DOHH2 (cell line): ENCODE measurements around the gene TMEM132D.

Experiments used
- H3F3A ChIP-seq: fragments of 200-600 bp; sonication (generic), shearing (Covaris generic); 2 replicates; pipeline ENCODE4 v1.6.0; 2016; ENCODE audit warnings: antibody characterized with exemption, mild to moderate bottlenecking; ENCODE audit not compliant: control insufficient read depth, insufficient read depth
- H3K27ac ChIP-seq: fragments of 200-600 bp; sonication (generic); 2 replicates; pipeline ENCODE4 v1.5.1; 2014; ENCODE audit warnings: low read depth, mild to moderate bottlenecking, low read length, moderate library complexity
- H3K27me3 ChIP-seq: fragments of 200-600 bp; sonication (generic); 2 replicates; pipeline ENCODE4 v1.6.1; 2014; ENCODE audit warnings: mild to moderate bottlenecking, low read length, mixed read lengths; ENCODE audit not compliant: control insufficient read depth
- H3K36me3 ChIP-seq: fragments of 200-600 bp; sonication (generic); 2 replicates; pipeline ENCODE4 v1.6.1; 2014; ENCODE audit warnings: mild to moderate bottlenecking, low read length, moderate library complexity, mixed read lengths; ENCODE audit not compliant: control insufficient read depth
- H3K4me1 ChIP-seq: fragments of 200-600 bp; sonication (generic); 2 replicates; pipeline ENCODE4 v1.6.1; 2014; ENCODE audit warnings: mild to moderate bottlenecking, low read length, mixed read lengths; ENCODE audit not compliant: control insufficient read depth
- H3K4me2 ChIP-seq: fragments of 200-600 bp; sonication (generic); 2 replicates; pipeline ENCODE4 v1.6.0; 2014; ENCODE audit warnings: mild to moderate bottlenecking, low read length, moderate library complexity
- H3K4me3 ChIP-seq: fragments of 200-600 bp; sonication (generic); 2 replicates; pipeline ENCODE4 v1.5.1; 2014; ENCODE audit warnings: mild to moderate bottlenecking, low read length, mixed read lengths
- H3K79me2 ChIP-seq: fragments of 200-600 bp; sonication (generic); 2 replicates; pipeline ENCODE4 v1.6.1; 2014; ENCODE audit warnings: mild to moderate bottlenecking, low read length, mixed read lengths; ENCODE audit not compliant: control insufficient read depth
- H3K9me2 ChIP-seq: fragments of 200-600 bp; sonication (generic); replicated peaks from 2 replicates; pipeline ENCODE4 v1.6.1; 2014; ENCODE audit warnings: mild to moderate bottlenecking, low read length, mixed read lengths; ENCODE audit not compliant: control insufficient read depth
- H3K9me3 ChIP-seq: fragments of 200-600 bp; sonication (generic); 2 replicates; pipeline ENCODE4 v1.6.1; 2014; ENCODE audit warnings: antibody characterized with exemption, low read length, mixed read lengths; ENCODE audit not compliant: control insufficient read depth, insufficient read depth
- H4K20me1 ChIP-seq: fragments of 200-600 bp; sonication (generic); 2 replicates; pipeline ENCODE4 v1.6.0; 2014; ENCODE audit warnings: low read depth, mild to moderate bottlenecking, antibody characterized with exemption, low read length, moderate library complexity; ENCODE audit not compliant: control insufficient read depth, insufficient read depth
- CTCF ChIP-seq: fragments of 200-600 bp; sonication (generic); IDR thresholded peaks from one replicate; pipeline ENCODE4 v1.5.1; 2014; ENCODE audit warnings: antibody characterized with exemption, mild to moderate bottlenecking, low read depth, low read length; ENCODE audit not compliant: poor library complexity, severe bottlenecking
- EZH2phosphoT487 ChIP-seq: fragments of 200-600 bp; sonication (generic); IDR thresholded peaks from 2 replicates; pipeline ENCODE4 v1.6.1; 2017; ENCODE audit warnings: borderline replicate concordance, mild to moderate bottlenecking, antibody characterized with exemption, low read length, moderate library complexity, mixed read lengths

TMEM132D gene

GRCh38 chr12:129163461-129163860, 740.4 kb downstream of the TMEM132D start:
- no peaks in the 10 kb centered on the region for H3F3A ChIP-seq

GRCh38 chr12:129162805-129163204, 741.0 kb downstream of the TMEM132D start:
- H3K4me2 ChIP-seq = no peak overlapping the region
- no peaks in the 10 kb centered on the region for H3K9me3 ChIP-seq

More at GRCh38 chr12:129163461-129163860, 740.4 kb downstream of the TMEM132D start:
- Histone ChIP-seq H3K9me3 (no peaks in the 10 kb centered on the region), H3K4me1 (no peaks in the 10 kb centered on the region), H3K9me2 (no peaks in the 10 kb centered on the region), H3K36me3 (no peaks in the 10 kb centered on the region), H4K20me1 (no peaks in the 10 kb centered on the region), H3K27ac (no peak overlapping the region), H3K27me3 (no peaks in the 10 kb centered on the region), H3K4me3 (no peak overlapping the region), H3K79me2 (no peaks in the 10 kb centered on the region), H3K4me2 (no peak overlapping the region)
- no peak for TF ChIP-seq CTCF
- no peak for TF ChIP-seq EZH2phosphoT487

GRCh38 chr12:129161511-129161910, 742.3 kb downstream of the TMEM132D start:
- H3K79me2 ChIP-seq = no peaks in the 10 kb centered on the region
- no peak overlapping the region for H3K27ac ChIP-seq
- no peaks in the 10 kb centered on the region for H3K9me2 ChIP-seq
- H4K20me1 ChIP-seq = no peaks in the 10 kb centered on the region
- no peak overlapping the region for H3K4me2 ChIP-seq
- no peaks in the 10 kb centered on the region for H3K27me3 ChIP-seq
- H3F3A ChIP-seq = no peaks in the 10 kb centered on the region
- H3K36me3 ChIP-seq = no peaks in the 10 kb centered on the region
- TF ChIP-seq CTCF (no peak), EZH2phosphoT487 (no peak)
- no peaks in the 10 kb centered on the region for H3K9me3 ChIP-seq
- H3K4me3 ChIP-seq = no peak overlapping the region
- no peaks in the 10 kb centered on the region for H3K4me1 ChIP-seq

More at GRCh38 chr12:129162805-129163204, 741.0 kb downstream of the TMEM132D start:
- Histone ChIP-seq H4K20me1 (no peaks in the 10 kb centered on the region), H3K4me1 (no peaks in the 10 kb centered on the region), H3F3A (no peaks in the 10 kb centered on the region), H3K27me3 (no peaks in the 10 kb centered on the region), H3K4me3 (no peak overlapping the region), H3K36me3 (no peaks in the 10 kb centered on the region), H3K9me2 (no peaks in the 10 kb centered on the region), H3K27ac (no peak overlapping the region), H3K79me2 (no peaks in the 10 kb centered on the region)
- TF ChIP-seq EZH2phosphoT487 = no peak
- TF ChIP-seq CTCF = no peak
